IMR-90 (cell line): Measurements from ENCODE around the gene TNS1. TPM values are rescaled to one million over a fixed set of nuclear protein-coding genes. Genes with fewer than 3 reads are reported as not detected.

Experiments used
- ATAC-seq: fragments of 200-7000 bp; cut with Tn5 transposase; 2 replicates; pipeline ENCODE4 v1.9.1; 2020; ENCODE audit warnings: low read depth, mild to moderate bottlenecking, moderate library complexity
- BruUV-seq: library from RNA; stranded (reverse); fragments of 400-500 nt; replicated peaks from 2 replicates; lab custom pipeline; 2021; lab: Mats Ljungman, UMichigan
- CTCF ChIA-PET: fragments of 300-600 bp; formaldehyde crosslinking; extraction: SDS; loops from one replicate; lab custom pipeline; 2021; ENCODE audit warnings: antibody characterized with exemption; lab: Yijun Ruan, JAX
- POLR2A ChIA-PET: fragments of 300-600 bp; sonication (Branson Sonifier 250); formaldehyde crosslinking; loops from one replicate; lab custom pipeline; 2022; ENCODE audit warnings: antibody characterized with exemption; ENCODE audit not compliant: unreplicated experiment; lab: Charles Lee
- DNase-seq: peaks from one replicate; pipeline ENCODE4 v3.0.0; 2013
- H2AFZ ChIP-seq: replicated peaks from 2 replicates; pipeline ENCODE3; 2013; ENCODE audit warnings: low read length, mild to moderate bottlenecking; ENCODE audit not compliant: poor library complexity
- H2AK5ac ChIP-seq: 2 replicates; pipeline ENCODE4 v1.6.1; 2013; ENCODE audit warnings: low read depth, low read length, inconsistent platforms
- H2AK9ac ChIP-seq: replicated peaks from 2 replicates; pipeline ENCODE3; 2013; ENCODE audit warnings: mild to moderate bottlenecking, low read depth, low read length, moderate library complexity; ENCODE audit not compliant: poor library complexity
- H2BK120ac ChIP-seq: 2 replicates; pipeline ENCODE4 v1.6.1; 2013; ENCODE audit warnings: low read depth, low read length, inconsistent platforms
- H2BK15ac ChIP-seq: 3 replicates; pipeline ENCODE4 v1.6.1; 2013; ENCODE audit warnings: low read depth, low read length, inconsistent platforms
- H2BK20ac ChIP-seq: 2 replicates; pipeline ENCODE4 v1.6.1; 2013; ENCODE audit warnings: low read depth, mild to moderate bottlenecking, inconsistent platforms, low read length, moderate library complexity
- H2BK5ac ChIP-seq: 2 replicates; pipeline ENCODE4 v1.6.1; 2013; ENCODE audit warnings: mild to moderate bottlenecking, low read depth, low read length, inconsistent platforms; ENCODE audit not compliant: poor library complexity, severe bottlenecking
- H3K14ac ChIP-seq: replicated peaks from 2 replicates; pipeline ENCODE4 v1.6.1; 2013; ENCODE audit warnings: low read depth, low read length, inconsistent platforms
- H3K18ac ChIP-seq: 2 replicates; pipeline ENCODE4 v1.6.1; 2013; ENCODE audit warnings: low read depth, low read length, control low read depth
- H3K23ac ChIP-seq: 2 replicates; pipeline ENCODE4 v1.6.1; 2013; ENCODE audit warnings: low read depth, low read length, inconsistent platforms
- H3K27ac ChIP-seq: 2 replicates; pipeline ENCODE4 v1.5.1; 2013; ENCODE audit warnings: mild to moderate bottlenecking, control low read depth, low read length; ENCODE audit not compliant: insufficient read depth
- H3K27me3 ChIP-seq: 2 replicates; pipeline ENCODE4 v1.6.1; 2013; ENCODE audit warnings: low read length; ENCODE audit not compliant: control insufficient read depth, insufficient read depth
- H3K36me3 ChIP-seq: 2 replicates; pipeline ENCODE4 v1.6.1; 2013; ENCODE audit warnings: low read length, mixed read lengths; ENCODE audit not compliant: control insufficient read depth, insufficient read depth
- H3K4ac ChIP-seq: 2 replicates; pipeline ENCODE4 v1.6.1; 2013; ENCODE audit warnings: low read depth, low read length, inconsistent platforms
- H3K4me1 ChIP-seq: 2 replicates; pipeline ENCODE4 v1.6.1; 2013; ENCODE audit warnings: low read length, mixed read lengths; ENCODE audit not compliant: control insufficient read depth, insufficient read depth
- H3K4me2 ChIP-seq: 2 replicates; pipeline ENCODE4 v1.6.1; 2013; ENCODE audit warnings: low read depth, mild to moderate bottlenecking, control low read depth, low read length, moderate library complexity
- H3K4me3 ChIP-seq: 2 replicates; pipeline ENCODE4 v1.5.1; 2013; ENCODE audit warnings: low read depth, mild to moderate bottlenecking, control low read depth, low read length, moderate library complexity; ENCODE audit not compliant: insufficient read depth
- H3K56ac ChIP-seq: 2 replicates; pipeline ENCODE4 v1.6.1; 2013; ENCODE audit warnings: low read length, inconsistent platforms; ENCODE audit not compliant: insufficient read depth; ENCODE audit errors: extremely low read depth
- H3K79me1 ChIP-seq, 2 experiments: 2 replicates each; pipeline ENCODE4 v1.6.1; 2013; ENCODE audit warnings: low read length in 2 of 2, inconsistent platforms in 1 of 2, low read depth in 1 of 2
- H3K9ac ChIP-seq: 2 replicates; pipeline ENCODE4 v1.6.1; 2013; ENCODE audit warnings: low read depth, low read length, control low read depth
- H3K9me1 ChIP-seq: 2 replicates; pipeline ENCODE4 v1.6.1; 2013; ENCODE audit warnings: low read length, inconsistent platforms; ENCODE audit not compliant: insufficient read depth
- H3K9me3 ChIP-seq: 2 replicates; pipeline ENCODE4 v1.6.1; 2013; ENCODE audit warnings: low read length; ENCODE audit not compliant: control insufficient read depth, insufficient read depth
- H4K20me1 ChIP-seq: 2 replicates; pipeline ENCODE4 v1.6.1; 2013; ENCODE audit warnings: low read length, inconsistent platforms; ENCODE audit not compliant: insufficient read depth
- H4K5ac ChIP-seq: 2 replicates; pipeline ENCODE4 v1.6.1; 2013; ENCODE audit warnings: mild to moderate bottlenecking, low read depth, low read length, control low read depth
- H4K8ac ChIP-seq, 2 experiments: 2 replicates each; pipeline ENCODE4 v1.6.1; 2013; ENCODE audit warnings: low read depth in 2 of 2, low read length in 2 of 2, control low read depth in 1 of 2, inconsistent platforms in 1 of 2
- H4K91ac ChIP-seq: 2 replicates; pipeline ENCODE4 v1.6.1; 2013; ENCODE audit warnings: low read depth, low read length, inconsistent platforms; ENCODE audit not compliant: insufficient read depth
- MAFK ChIP-seq: IDR thresholded peaks from 2 replicates; pipeline ENCODE4 v1.6.1; 2012; ENCODE audit warnings: low read depth, low read length, improper control_type of control experiment
- RAD21 ChIP-seq: IDR thresholded peaks from 2 replicates; pipeline ENCODE4 v1.6.1; 2012; ENCODE audit warnings: low read length, improper control_type of control experiment
- RFX5 ChIP-seq: IDR thresholded peaks from 2 replicates; pipeline ENCODE4 v1.8.0; 2012; ENCODE audit warnings: low read depth, mild to moderate bottlenecking, low read length, moderate library complexity
- SMC3 ChIP-seq: fragments of 150-350 bp; IDR thresholded peaks from 2 replicates; pipeline ENCODE4 v1.6.1; 2016; ENCODE audit warnings: low read depth, mild to moderate bottlenecking, antibody characterized with exemption, low read length, moderate library complexity
- WGBS, 2 experiments: methylation state at CpG; one replicate each; pipeline versions ENCODE4 v1.1.5 to v1.1.7; 2013; ENCODE audit warnings: missing lambda C conversion rate in 2 of 2; ENCODE audit not compliant: insufficient read length in 1 of 2; ENCODE audit errors: extremely low coverage in 2 of 2; 5-methylcytosine and 5-hydroxymethylcytosine counted together
- dilution Hi-C: fragments of 300-500 bp; cut with HindIII; formaldehyde crosslinking; loops from one replicate; pipeline ENCODE4 v1.14.3; 2018; ENCODE audit warnings: low sequenced_read_pairs; ENCODE audit not compliant: unreplicated experiment
- in situ Hi-C: fragments of 300-500 bp; cut with MboI; formaldehyde crosslinking; loops from 3 replicates; pipeline ENCODE4 v1.14.3; 2019; ENCODE audit warnings: low sequenced_read_pairs, inconsistent platforms, mixed read lengths
- intact Hi-C: fragments of 100-400 bp; cut with micrococcal nuclease; formaldehyde crosslinking; loops from 2 replicates; pipeline ENCODE4 v1.10.0; 2022
- polyA plus RNA-seq, 3 experiments: library from polyadenylated mRNA; depleted of rRNA; stranded (reverse); fragments of >200 nt; gene quantifications; 2 replicates each; pipeline ENCODE4 v1.2.3, GENCODE V29; 2012; ENCODE audit warnings: low replicate concordance in 1 of 3
- total RNA-seq: library from RNA; depleted of rRNA; stranded (reverse); fragments of >200 nt; gene quantifications from 2 replicates; pipeline ENCODE4 v1.2.3, GENCODE V29; 2012
- TF ChIP-seq, protein P1 (sequence below): conservative IDR thresholded peaks from 2 replicates; pipeline ENCODE4 v1.5.1; 2012; ENCODE audit warnings: mild to moderate bottlenecking, low read depth, low read length, improper control_type of control experiment

The TNS1 gene
- total and polyA plus RNA-seq, 2 of the 4 experiments (the other 2 are of a cell fraction) = 41.1 to 45.2 TPM

- Histone ChIP-seq H3K36me3 (peaks cover 62% of the 10 kb centered on the region), H4K8ac (no peak overlapping the region), H2BK15ac (no peak overlapping the region), H3K23ac (no peak overlapping the region), H2BK120ac (no peak overlapping the region), H3K27me3 (no peaks in the 10 kb centered on the region), H2AK9ac (peak overlapping the region; percentile 66), H3K79me1 (peaks cover 28 to 43% of the 10 kb centered on the region in 2 experiments), H3K56ac (no peak overlapping the region), H3K4me3 (no peak overlapping the region), H4K5ac (no peak overlapping the region), H3K9ac (no peak overlapping the region), H3K27ac (no peak overlapping the region), H2BK5ac (no peak overlapping the region), H2AFZ (peak overlapping the region; percentile 40), H3K4me1 (no peaks in the 10 kb centered on the region), H3K9me1 (peaks cover 6% of the 10 kb centered on the region; the same call in 1 of the 2 replicates), H4K91ac (no peak overlapping the region), H2BK20ac (no peak overlapping the region), H3K4ac (no peak overlapping the region), H3K14ac (no peak overlapping the region), H2AK5ac (no peak overlapping the region), H4K20me1 (peaks cover 14% of the 10 kb centered on the region), H3K4me2 (no peak overlapping the region), H3K18ac (no peak overlapping the region), H3K9me3 (no peaks in the 10 kb centered on the region)
- WGBS, 2 experiments = 0% methylated on average over 1 of the region's 6 CpGs; no CpG with 5 or more reads in 1 of the 2 experiments
- in situ Hi-C loops (loop anchor here (5.0 kb wide), 1 partner anchor 95 kb away; no protein-coding TSS in a partner anchor), intact Hi-C loops (loop anchor here (1.0 kb wide), 3 partner anchors 98 to 102 kb away; no protein-coding TSS in a partner anchor), dilution Hi-C loops (no loop called here)
- POLR2A ChIA-PET = no interaction called here
- CTCF ChIA-PET = interaction anchor here (0.5 to 2.9 kb wide), 5 partner anchors 58 to 201 kb away, joined by 3 to 16 read pairs (median 7); no protein-coding TSS in a partner anchor
- peak; percentile 57; the same call in 1 of the 2 replicates for ATAC-seq
- BruUV-seq = no TSS peak
- DNase-seq = peak; percentile 73
- TF ChIP-seq MAFK (no peak), SMC3 (peak; percentile 69), RAD21 (peak; percentile 74), RFX5 (no peak)
- TF ChIP-seq, protein P1, sequence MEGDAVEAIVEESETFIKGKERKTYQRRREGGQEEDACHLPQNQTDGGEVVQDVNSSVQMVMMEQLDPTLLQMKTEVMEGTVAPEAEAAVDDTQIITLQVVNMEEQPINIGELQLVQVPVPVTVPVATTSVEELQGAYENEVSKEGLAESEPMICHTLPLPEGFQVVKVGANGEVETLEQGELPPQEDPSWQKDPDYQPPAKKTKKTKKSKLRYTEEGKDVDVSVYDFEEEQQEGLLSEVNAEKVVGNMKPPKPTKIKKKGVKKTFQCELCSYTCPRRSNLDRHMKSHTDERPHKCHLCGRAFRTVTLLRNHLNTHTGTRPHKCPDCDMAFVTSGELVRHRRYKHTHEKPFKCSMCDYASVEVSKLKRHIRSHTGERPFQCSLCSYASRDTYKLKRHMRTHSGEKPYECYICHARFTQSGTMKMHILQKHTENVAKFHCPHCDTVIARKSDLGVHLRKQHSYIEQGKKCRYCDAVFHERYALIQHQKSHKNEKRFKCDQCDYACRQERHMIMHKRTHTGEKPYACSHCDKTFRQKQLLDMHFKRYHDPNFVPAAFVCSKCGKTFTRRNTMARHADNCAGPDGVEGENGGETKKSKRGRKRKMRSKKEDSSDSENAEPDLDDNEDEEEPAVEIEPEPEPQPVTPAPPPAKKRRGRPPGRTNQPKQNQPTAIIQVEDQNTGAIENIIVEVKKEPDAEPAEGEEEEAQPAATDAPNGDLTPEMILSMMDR = peak; percentile 76
Measured at GRCh38 chr2:217886720-217887309, 116.0 kb downstream of the TNS1 start.
